Measurements from ENCODE around the gene SPATA1.
"Not testable (repeated sequence)": the region's sequence is repeated elsewhere in the genome, so short reads cannot be mapped to it uniquely, and the experiment has no call there.

SPATA1 gene

DNA sequence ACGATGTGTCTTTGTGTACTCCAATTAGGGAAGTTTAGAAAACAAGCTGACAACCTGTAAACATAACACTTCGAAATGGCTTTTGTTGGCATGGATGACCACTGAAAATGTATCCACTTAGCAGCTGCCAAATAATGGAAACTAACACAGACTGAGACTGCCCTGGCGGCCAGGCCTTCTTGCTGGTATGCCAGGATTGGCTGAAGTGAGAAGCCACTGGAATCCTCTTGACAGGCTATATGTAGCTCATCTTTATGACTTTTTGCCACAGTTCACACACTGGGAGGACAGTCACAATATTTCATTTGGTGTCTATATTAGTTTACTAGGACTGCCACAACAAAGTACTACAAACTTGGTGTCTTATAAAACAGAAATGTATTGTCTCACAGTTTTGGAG is 80.9 kb downstream of the SPATA1 start:
- no peak overlapping the region for H2AFZ ChIP-seq (ENCODE audit: low read depth)
- H3K27me3 ChIP-seq (ENCODE audit: insufficient read depth, low read depth): no peaks in the 10 kb centered on the region
- H3K79me2 ChIP-seq (ENCODE audit: insufficient read depth, low read depth): no peaks in the 10 kb centered on the region
- no peaks in the 10 kb centered on the region for H3K36me3 ChIP-seq (ENCODE audit: insufficient read depth)
- H3K4me2 ChIP-seq: no peak overlapping the region
- TF ChIP-seq, protein P1, sequence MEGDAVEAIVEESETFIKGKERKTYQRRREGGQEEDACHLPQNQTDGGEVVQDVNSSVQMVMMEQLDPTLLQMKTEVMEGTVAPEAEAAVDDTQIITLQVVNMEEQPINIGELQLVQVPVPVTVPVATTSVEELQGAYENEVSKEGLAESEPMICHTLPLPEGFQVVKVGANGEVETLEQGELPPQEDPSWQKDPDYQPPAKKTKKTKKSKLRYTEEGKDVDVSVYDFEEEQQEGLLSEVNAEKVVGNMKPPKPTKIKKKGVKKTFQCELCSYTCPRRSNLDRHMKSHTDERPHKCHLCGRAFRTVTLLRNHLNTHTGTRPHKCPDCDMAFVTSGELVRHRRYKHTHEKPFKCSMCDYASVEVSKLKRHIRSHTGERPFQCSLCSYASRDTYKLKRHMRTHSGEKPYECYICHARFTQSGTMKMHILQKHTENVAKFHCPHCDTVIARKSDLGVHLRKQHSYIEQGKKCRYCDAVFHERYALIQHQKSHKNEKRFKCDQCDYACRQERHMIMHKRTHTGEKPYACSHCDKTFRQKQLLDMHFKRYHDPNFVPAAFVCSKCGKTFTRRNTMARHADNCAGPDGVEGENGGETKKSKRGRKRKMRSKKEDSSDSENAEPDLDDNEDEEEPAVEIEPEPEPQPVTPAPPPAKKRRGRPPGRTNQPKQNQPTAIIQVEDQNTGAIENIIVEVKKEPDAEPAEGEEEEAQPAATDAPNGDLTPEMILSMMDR (conservative IDR thresholded peaks at IDR 0.05; ENCODE audit: low read depth, low read length): no peak
- H3K9ac ChIP-seq: no peak overlapping the region
- H4K20me1 ChIP-seq (ENCODE audit: insufficient read depth): no peaks in the 10 kb centered on the region
- H3K27ac ChIP-seq: no peak overlapping the region
- peaks cover 34% of the 10 kb centered on the region for H3K4me1 ChIP-seq (ENCODE audit: low read depth, poor library complexity, severe bottlenecking)
- no peak overlapping the region for H3K4me3 ChIP-seq (IDR thresholded peaks at IDR 0.05; ENCODE audit: insufficient read depth, low read depth, low read length)

DNA sequence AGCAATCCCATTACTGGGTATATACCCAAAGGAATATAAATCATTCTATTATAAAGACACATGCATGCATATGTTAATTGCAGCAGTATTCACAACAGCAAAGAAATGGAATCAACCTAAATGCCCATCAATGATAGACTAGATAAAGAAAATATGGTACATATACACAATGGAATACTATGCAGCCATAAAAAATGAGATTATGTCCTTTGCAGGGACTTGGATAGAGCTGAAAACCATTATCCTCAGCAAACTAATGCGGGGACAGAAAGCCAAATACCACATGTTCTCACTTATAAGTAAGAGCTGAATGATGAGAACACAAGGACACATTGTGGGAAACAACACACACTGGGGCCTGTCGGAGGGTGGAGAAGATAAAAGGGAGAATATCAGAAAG is 88.8 kb downstream of the SPATA1 start:
- not testable (repeated sequence) for H3K27ac ChIP-seq; H3K27me3 ChIP-seq (ENCODE audit: insufficient read depth, low read depth); H3K36me3 ChIP-seq (ENCODE audit: insufficient read depth); H3K9ac ChIP-seq; H2AFZ ChIP-seq (ENCODE audit: low read depth); H3K4me1 ChIP-seq (ENCODE audit: low read depth, poor library complexity, severe bottlenecking); H3K79me2 ChIP-seq (ENCODE audit: insufficient read depth, low read depth); H3K4me3 ChIP-seq (IDR thresholded peaks at IDR 0.05; ENCODE audit: insufficient read depth, low read depth, low read length); H4K20me1 ChIP-seq (ENCODE audit: insufficient read depth); H3K4me2 ChIP-seq

DNA sequence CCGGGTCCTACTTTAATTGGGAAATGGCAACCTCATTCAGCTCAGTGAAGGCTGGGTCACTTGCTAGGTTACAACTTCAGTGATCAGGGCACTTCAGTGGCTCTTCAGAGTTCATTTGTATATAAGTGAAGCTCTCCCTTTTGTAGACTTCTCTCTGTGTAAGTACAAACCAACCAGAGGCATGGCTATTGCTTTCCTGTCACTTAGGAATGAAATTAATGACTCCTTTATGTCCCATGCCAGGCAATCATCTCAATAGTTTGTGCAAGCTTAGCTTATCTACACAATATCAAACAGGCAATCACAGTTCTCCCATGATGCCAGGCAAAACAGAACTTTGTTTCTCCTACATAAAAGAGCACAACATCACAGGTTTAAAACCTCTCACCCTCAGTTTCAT is 90.8 kb downstream of the SPATA1 start:
- TF ChIP-seq, protein P1 (conservative IDR thresholded peaks at IDR 0.05; ENCODE audit: low read depth, low read length): no peak
- H3K27me3 ChIP-seq (ENCODE audit: insufficient read depth, low read depth): no peaks in the 10 kb centered on the region
- H3K4me3 ChIP-seq (IDR thresholded peaks at IDR 0.05; ENCODE audit: insufficient read depth, low read depth, low read length): no peak overlapping the region
- H3K4me1 ChIP-seq (ENCODE audit: low read depth, poor library complexity, severe bottlenecking): no peaks in the 10 kb centered on the region
- H4K20me1 ChIP-seq (ENCODE audit: insufficient read depth): no peaks in the 10 kb centered on the region
- H3K79me2 ChIP-seq (ENCODE audit: insufficient read depth, low read depth): no peaks in the 10 kb centered on the region
- H3K9ac ChIP-seq: no peak overlapping the region
- no peak overlapping the region for H3K4me2 ChIP-seq
- no peak overlapping the region for H3K27ac ChIP-seq
- no peaks in the 10 kb centered on the region for H3K36me3 ChIP-seq (ENCODE audit: insufficient read depth)
- H2AFZ ChIP-seq (ENCODE audit: low read depth): no peak overlapping the region

DNA sequence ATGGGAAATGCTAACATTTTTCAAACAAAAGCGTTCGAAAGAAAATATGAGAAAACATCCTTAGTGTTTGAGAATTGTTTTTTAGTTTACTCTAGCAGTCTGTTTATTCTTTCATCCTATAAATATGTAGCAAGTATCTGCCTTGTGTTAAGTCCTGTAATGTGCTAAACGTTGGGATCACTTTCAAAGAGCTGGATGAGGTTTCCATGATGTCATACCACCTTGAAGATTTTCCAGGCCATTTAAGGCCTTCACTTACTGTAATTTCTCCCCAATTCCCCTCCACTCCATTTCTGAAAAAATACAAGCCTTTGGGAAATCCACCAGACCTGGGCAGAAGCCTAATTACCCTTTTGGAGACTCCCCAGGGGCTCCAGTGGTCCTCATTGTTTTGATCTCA is 92.2 kb downstream of the SPATA1 start:
- Histone ChIP-seq H2AFZ (ENCODE audit: low read depth) (no peak overlapping the region), H3K36me3 (ENCODE audit: insufficient read depth) (no peaks in the 10 kb centered on the region), H3K9ac (no peak overlapping the region), H3K27ac (no peak overlapping the region), H3K4me3 (IDR thresholded peaks at IDR 0.05; ENCODE audit: insufficient read depth, low read depth, low read length) (no peak overlapping the region), H3K27me3 (ENCODE audit: insufficient read depth, low read depth) (no peaks in the 10 kb centered on the region), H4K20me1 (ENCODE audit: insufficient read depth) (no peaks in the 10 kb centered on the region), H3K4me2 (no peak overlapping the region), H3K4me1 (ENCODE audit: low read depth, poor library complexity, severe bottlenecking) (no peaks in the 10 kb centered on the region), H3K79me2 (ENCODE audit: insufficient read depth, low read depth) (no peaks in the 10 kb centered on the region)
- TF ChIP-seq, protein P1 (conservative IDR thresholded peaks at IDR 0.05; ENCODE audit: low read depth, low read length): no peak

DNA sequence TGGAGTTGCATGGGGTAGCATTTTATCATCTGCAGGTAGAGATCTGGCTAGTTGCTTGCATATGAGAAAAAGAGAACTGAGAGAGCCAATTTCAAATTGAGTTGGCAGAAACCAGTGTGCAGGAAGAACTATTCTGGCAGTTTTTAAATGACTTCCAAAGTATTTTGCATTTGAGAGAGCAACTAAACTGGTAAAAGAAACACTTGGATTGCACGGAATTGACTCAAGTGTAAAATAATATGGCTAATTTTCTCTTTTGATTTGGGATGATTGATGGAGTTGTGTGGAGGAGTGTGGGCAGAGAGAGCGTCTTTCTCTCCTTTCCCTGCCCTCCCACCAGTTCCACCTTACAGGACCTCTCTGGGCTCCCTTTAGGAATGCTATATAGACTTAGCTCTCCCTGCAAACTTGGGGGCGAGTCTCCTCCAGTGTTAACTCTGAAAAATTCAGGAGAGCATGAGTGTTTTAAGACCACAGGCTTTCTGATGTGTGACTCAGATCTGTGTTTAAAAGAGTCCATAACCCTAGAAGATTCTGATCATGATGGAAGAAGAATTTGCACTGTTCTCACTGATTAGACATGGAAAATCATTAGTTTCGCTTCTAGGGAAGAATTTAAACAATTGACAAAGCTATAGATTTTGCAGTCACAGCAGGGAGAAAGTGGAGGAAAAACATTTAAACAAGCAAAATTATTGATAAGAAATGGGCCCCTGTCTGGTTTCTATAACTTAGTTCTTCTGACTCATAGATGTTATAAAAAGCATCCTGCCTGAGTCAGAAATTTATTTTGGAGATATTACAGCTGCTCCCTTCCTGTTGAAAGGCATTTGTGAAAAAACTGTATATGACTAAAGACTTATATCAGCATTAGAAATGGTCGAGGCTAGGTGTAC is 92.9 kb downstream of the SPATA1 start:
- no peak overlapping the region for H2AFZ ChIP-seq (ENCODE audit: low read depth)
- TF ChIP-seq, protein P1 (conservative IDR thresholded peaks at IDR 0.05; ENCODE audit: low read depth, low read length): no peak
- H3K4me2 ChIP-seq: no peak overlapping the region
- no peak overlapping the region for H3K4me3 ChIP-seq (IDR thresholded peaks at IDR 0.05; ENCODE audit: insufficient read depth, low read depth, low read length)
- no peaks in the 10 kb centered on the region for H3K27me3 ChIP-seq (ENCODE audit: insufficient read depth, low read depth)
- H4K20me1 ChIP-seq (ENCODE audit: insufficient read depth): no peaks in the 10 kb centered on the region
- H3K36me3 ChIP-seq (ENCODE audit: insufficient read depth): no peaks in the 10 kb centered on the region
- no peaks in the 10 kb centered on the region for H3K4me1 ChIP-seq (ENCODE audit: low read depth, poor library complexity, severe bottlenecking)
- H3K9ac ChIP-seq: no peak overlapping the region
- no peak overlapping the region for H3K27ac ChIP-seq
- no peaks in the 10 kb centered on the region for H3K79me2 ChIP-seq (ENCODE audit: insufficient read depth, low read depth)

All from KMS-11 (cell line).